Cardiac muscle cell (in vitro differentiated cells and primary cell): ENCODE measurements around the gene MAPK7. TPM values are rescaled to one million over a fixed set of nuclear protein-coding genes. Genes with fewer than 3 reads are reported as not detected.

ENCODE experiments used
- DNase-seq, 2 donors: peaks; one replicate each; pipeline versions ENCODE4 v3.0.0 to v3.0.0-alpha.2; 2010 to 2017; ENCODE audit warnings: low read depth in 1 of 2, low spot score in 1 of 2
- H3K27ac ChIP-seq: fragments of 200-600 bp; sonication (generic); 2 replicates; pipeline ENCODE4 v1.5.1; 2016
- H3K27me3 ChIP-seq: fragments of 200-600 bp; sonication (generic); 2 replicates; pipeline ENCODE4 v1.6.0; 2016; ENCODE audit warnings: control low read depth
- H3K36me3 ChIP-seq: fragments of 200-600 bp; sonication (generic); 2 replicates; pipeline ENCODE4 v1.5.1; 2016; ENCODE audit warnings: control low read depth
- H3K4me1 ChIP-seq: fragments of 200-600 bp; sonication (generic); 2 replicates; pipeline ENCODE4 v1.8.1; 2017; ENCODE audit warnings: low read depth, mild to moderate bottlenecking, mixed run types
- H3K4me3 ChIP-seq: fragments of 200-600 bp; sonication (generic); 2 replicates; pipeline ENCODE4 v1.5.1; 2016; ENCODE audit warnings: mild to moderate bottlenecking
- H3K9me3 ChIP-seq: fragments of 200-600 bp; sonication (generic); 2 replicates; pipeline ENCODE4 v1.5.1; 2017; ENCODE audit warnings: low read depth, mild to moderate bottlenecking, control low read depth
- polyA plus RNA-seq: library from polyadenylated mRNA; unstranded; fragments of >200 nt; fragmentation: Nextera tagmentation; extraction: Ambion mirVana; gene quantifications from 2 replicates; pipeline ENCODE4 v1.2.1, GENCODE V29; 2016
- total RNA-seq: library from RNA; depleted of rRNA; stranded (reverse); fragments of >200 nt; gene quantifications from 2 replicates; pipeline ENCODE4 v1.2.3, GENCODE V29; 2016
- TF ChIP-seq, protein P1 (sequence below): IDR thresholded peaks from 2 replicates; pipeline ENCODE4 v1.5.1; 2012; ENCODE audit warnings: low read depth, mild to moderate bottlenecking, low read length

Gene MAPK7
- total and polyA plus RNA-seq, 2 experiments from 2014 or later, result 27.1 to 33.0 TPM

DNA sequence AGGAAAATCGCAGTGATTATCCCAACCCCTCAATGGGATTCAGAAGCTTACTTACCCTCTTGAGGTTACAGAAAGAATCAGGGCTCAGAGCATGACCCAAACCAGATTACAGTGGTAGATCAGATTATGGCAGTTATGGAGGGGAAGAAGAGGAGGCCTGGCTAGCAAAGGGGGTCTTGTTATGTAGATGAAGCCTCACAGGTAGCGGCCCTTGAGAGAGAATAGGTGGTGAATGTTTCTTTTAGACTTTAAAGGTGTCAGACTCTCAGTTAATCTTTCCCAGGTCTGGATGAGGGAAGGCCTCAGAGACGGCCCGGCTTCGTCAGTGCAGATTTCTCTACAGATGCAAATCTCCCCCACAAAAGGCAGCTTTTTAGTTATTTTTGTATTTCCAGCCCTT lies 48.3 kb downstream of the MAPK7 start:
- Histone ChIP-seq H3K4me1 (no peaks in the 10 kb centered on the region), H3K4me3 (no peak overlapping the region), H3K27me3 (no peaks in the 10 kb centered on the region), H3K36me3 (no peaks in the 10 kb centered on the region), H3K9me3 (no peaks in the 10 kb centered on the region), H3K27ac (no peak overlapping the region)
- TF ChIP-seq, protein P1, sequence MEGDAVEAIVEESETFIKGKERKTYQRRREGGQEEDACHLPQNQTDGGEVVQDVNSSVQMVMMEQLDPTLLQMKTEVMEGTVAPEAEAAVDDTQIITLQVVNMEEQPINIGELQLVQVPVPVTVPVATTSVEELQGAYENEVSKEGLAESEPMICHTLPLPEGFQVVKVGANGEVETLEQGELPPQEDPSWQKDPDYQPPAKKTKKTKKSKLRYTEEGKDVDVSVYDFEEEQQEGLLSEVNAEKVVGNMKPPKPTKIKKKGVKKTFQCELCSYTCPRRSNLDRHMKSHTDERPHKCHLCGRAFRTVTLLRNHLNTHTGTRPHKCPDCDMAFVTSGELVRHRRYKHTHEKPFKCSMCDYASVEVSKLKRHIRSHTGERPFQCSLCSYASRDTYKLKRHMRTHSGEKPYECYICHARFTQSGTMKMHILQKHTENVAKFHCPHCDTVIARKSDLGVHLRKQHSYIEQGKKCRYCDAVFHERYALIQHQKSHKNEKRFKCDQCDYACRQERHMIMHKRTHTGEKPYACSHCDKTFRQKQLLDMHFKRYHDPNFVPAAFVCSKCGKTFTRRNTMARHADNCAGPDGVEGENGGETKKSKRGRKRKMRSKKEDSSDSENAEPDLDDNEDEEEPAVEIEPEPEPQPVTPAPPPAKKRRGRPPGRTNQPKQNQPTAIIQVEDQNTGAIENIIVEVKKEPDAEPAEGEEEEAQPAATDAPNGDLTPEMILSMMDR, result no peak
- no peak for DNase-seq

DNA sequence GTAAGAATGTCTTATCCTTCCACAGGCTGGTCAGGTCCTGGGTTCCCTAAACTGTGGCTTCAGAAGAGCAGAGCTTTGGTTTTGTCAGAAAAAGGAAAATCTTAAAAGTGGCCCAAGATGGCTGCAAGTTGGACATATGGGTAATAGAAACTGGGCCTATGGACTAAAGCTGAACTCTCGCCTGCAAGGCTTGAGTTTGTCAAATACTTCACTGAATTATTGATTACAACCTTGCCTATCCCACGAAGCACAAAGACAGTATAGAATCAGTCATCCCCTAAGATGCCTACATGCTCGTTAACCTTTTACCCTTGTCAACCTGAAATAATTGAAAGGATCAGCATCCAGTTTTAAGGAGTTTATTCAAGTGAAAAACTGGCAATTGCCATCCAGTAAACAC lies 53.4 kb downstream of the MAPK7 start:
- no peaks in the 10 kb centered on the region for H3K27me3 ChIP-seq
- TF ChIP-seq, protein P1, result no peak
- no peak for DNase-seq
- H3K36me3 ChIP-seq, result no peaks in the 10 kb centered on the region
- no peak overlapping the region for H3K27ac ChIP-seq
- H3K4me1 ChIP-seq, result no peaks in the 10 kb centered on the region
- no peak overlapping the region for H3K4me3 ChIP-seq
- no peaks in the 10 kb centered on the region for H3K9me3 ChIP-seq

Other genes starting within 250 kb of the MAPK7 start
- gene EPN2, start 141.1 kb upstream of the MAPK7 start, total RNA-seq, result 32.5 and 43.5 TPM in 2 replicates
- 45.5 and 75.9 TPM in 2 replicates for gene EPN2, start 141.1 kb upstream of the MAPK7 start, polyA plus RNA-seq
- gene B9D1, start 15.8 kb upstream of the MAPK7 start, total RNA-seq, result 54.0 and 54.5 TPM in 2 replicates
- gene B9D1, start 15.8 kb upstream of the MAPK7 start, polyA plus RNA-seq, result 58.7 and 65.7 TPM in 2 replicates
- gene MFAP4, start 8.7 kb downstream of the MAPK7 start, total RNA-seq, result 14.1 and 16.7 TPM in 2 replicates
- gene MFAP4, start 8.7 kb downstream of the MAPK7 start, polyA plus RNA-seq, result 22.6 and 23.4 TPM in 2 replicates
- 1.2 and 2.6 TPM in 2 replicates for gene RNF112, start 32.7 kb downstream of the MAPK7 start, total RNA-seq
- 0.66 and 0.79 TPM in 2 replicates for gene RNF112, start 32.7 kb downstream of the MAPK7 start, polyA plus RNA-seq
- 16.0 and 48.6 TPM in 2 replicates for gene SLC47A1, start 155.4 kb downstream of the MAPK7 start, total RNA-seq
- 15.5 and 19.7 TPM in 2 replicates for gene SLC47A1, start 155.4 kb downstream of the MAPK7 start, polyA plus RNA-seq